ENCODE data around the gene STIM2. TPM values are rescaled to one million over a fixed set of nuclear protein-coding genes. Genes with fewer than 3 reads are reported as not detected.

Gene STIM2
- total RNA-seq, 4 donors from 2014 or later, result 16.9 to 29.5 (median 22.4) TPM

- TF ChIP-seq CTCF (IDR thresholded peaks at IDR 0.05), result no peak
- no peak for DNase-seq (ENCODE audit: low spot score)
- no peak for ATAC-seq (ENCODE audit: low FRiP score)
These were observed 36.0 kb downstream of the STIM2 start for GRCh38 chr4:26896636-26897035.

GRCh38 chr4:26899991-26900390 lies 39.4 kb downstream of the STIM2 start:
- ATAC-seq (ENCODE audit: low FRiP score), result no peak
- TF ChIP-seq CTCF (IDR thresholded peaks at IDR 0.05), result no peak
- DNase-seq (ENCODE audit: low spot score), result no peak

GRCh38 chr4:26900765-26901164 lies 40.1 kb downstream of the STIM2 start:
- ATAC-seq (ENCODE audit: low FRiP score), result no peak
- TF ChIP-seq CTCF (IDR thresholded peaks at IDR 0.05), result no peak
- no peak for DNase-seq (ENCODE audit: low spot score)

GRCh38 chr4:26905172-26905571 lies 44.5 kb downstream of the STIM2 start:
- no peak for TF ChIP-seq CTCF (IDR thresholded peaks at IDR 0.05)
- ATAC-seq (ENCODE audit: low FRiP score) (no peak), DNase-seq (ENCODE audit: low spot score) (no peak)

GRCh38 chr4:26907731-26908599 lies 47.3 kb downstream of the STIM2 start:
- DNase-seq (ENCODE audit: low spot score), result no peak
- ATAC-seq (ENCODE audit: low FRiP score), result no peak
- no peak for TF ChIP-seq CTCF (IDR thresholded peaks at IDR 0.05)

GRCh38 chr4:26909369-26909768 lies 48.7 kb downstream of the STIM2 start:
- DNase-seq (ENCODE audit: low spot score), result no peak
- no peak for TF ChIP-seq CTCF (IDR thresholded peaks at IDR 0.05)
- ATAC-seq (ENCODE audit: low FRiP score), result no peak

GRCh38 chr4:26911254-26911653 lies 50.6 kb downstream of the STIM2 start:
- no peak for TF ChIP-seq CTCF (IDR thresholded peaks at IDR 0.05)
- no peak for ATAC-seq (ENCODE audit: low FRiP score)
- no peak for DNase-seq (ENCODE audit: low spot score)
